B cell (primary cell): ENCODE data around the gene BTN3A1.

Experiments
- CTCF ChIP-seq: fragments of 200-600 bp; IDR thresholded peaks from one replicate; pipeline ENCODE4 v1.8.0; 2022; ENCODE audit warnings: antibody characterized with exemption, mild to moderate bottlenecking
- EZH2 ChIP-seq: IDR thresholded peaks from 2 replicates; pipeline ENCODE4 v1.6.1; 2012; ENCODE audit warnings: borderline replicate concordance, low read depth, mild to moderate bottlenecking, moderate library complexity, low read length; ENCODE audit not compliant: insufficient read depth, poor library complexity, severe bottlenecking

- TF ChIP-seq CTCF (no peak), EZH2 (no peak)
Observed at GRCh38 chr6:26372308-26373144, 29.5 kb upstream of the BTN3A1 start.
